DOHH2 (cell line): Measurements from ENCODE around the gene PTPRZ1.

Experiments
- CTCF ChIP-seq: fragments of 200-600 bp; sonication (generic); IDR thresholded peaks from one replicate; pipeline ENCODE4 v1.5.1; 2014; ENCODE audit warnings: antibody characterized with exemption, mild to moderate bottlenecking, low read depth, low read length; ENCODE audit not compliant: poor library complexity, severe bottlenecking
- EZH2phosphoT487 ChIP-seq: fragments of 200-600 bp; sonication (generic); IDR thresholded peaks from 2 replicates; pipeline ENCODE4 v1.6.1; 2017; ENCODE audit warnings: borderline replicate concordance, mild to moderate bottlenecking, antibody characterized with exemption, low read length, moderate library complexity, mixed read lengths

- no peak for TF ChIP-seq CTCF
- TF ChIP-seq EZH2phosphoT487: no peak
Measured at GRCh38 chr7:122103064-122103463, 230.1 kb downstream of the PTPRZ1 start.
